ENCODE measurements around the gene ITLN2.

The ITLN2 gene

GRCh38 chr1:160978510-160978927 is 23.9 kb upstream of the ITLN2 start (continued):
- TF ChIP-seq ZNF280C (tag by site-specific recombination; IDR thresholded peaks at IDR 0.05) = no peak
- peak; percentile 80 for TF ChIP-seq ZNF341 (tag by site-specific recombination; IDR thresholded peaks at IDR 0.05; ENCODE audit: low read depth)
- peak; percentile 100 for TF ChIP-seq GLIS1 (tag by site-specific recombination; IDR thresholded peaks at IDR 0.05)
- peak; percentile 71 for TF ChIP-seq ZBTB17 (tag by site-specific recombination; IDR thresholded peaks at IDR 0.05)
- TF ChIP-seq BCL11B (tag by site-specific recombination; IDR thresholded peaks at IDR 0.05; ENCODE audit: low read depth) = no peak
- peak; percentile 83 for TF ChIP-seq ZXDB (tag by site-specific recombination; IDR thresholded peaks at IDR 0.05)
- TF ChIP-seq TCF7L2 (IDR thresholded peaks at IDR 0.05; ENCODE audit: borderline replicate concordance, low read depth, low read length) = no peak
- no peak for TF ChIP-seq ZNF658 (tag by site-specific recombination; IDR thresholded peaks at IDR 0.05)
- no peak for TF ChIP-seq REST (tag by site-specific recombination; IDR thresholded peaks at IDR 0.05)
- no peak for TF ChIP-seq ZNF791 (tag by site-specific recombination; IDR thresholded peaks at IDR 0.05)
- peak; percentile 76 for TF ChIP-seq IKZF3 (tag by site-specific recombination; IDR thresholded peaks at IDR 0.05)
- no peak for TF ChIP-seq ZNF571 (tag by site-specific recombination; IDR thresholded peaks at IDR 0.05)
- TF ChIP-seq ZNF654 (tag by site-specific recombination; IDR thresholded peaks at IDR 0.05; ENCODE audit: low read depth) = no peak
- TF ChIP-seq PRDM10 (tag by site-specific recombination; IDR thresholded peaks at IDR 0.05) = peak; percentile 83
- TF ChIP-seq WT1 (tag by site-specific recombination; IDR thresholded peaks at IDR 0.05) = peak; percentile 100
- TF ChIP-seq ZNF132 (tag by site-specific recombination; IDR thresholded peaks at IDR 0.05; ENCODE audit: borderline replicate concordance) = no peak
- no peak for TF ChIP-seq ZNF391 (tag by site-specific recombination; IDR thresholded peaks at IDR 0.05; ENCODE audit: borderline replicate concordance, low read depth)
- no peak for TF ChIP-seq ZNF16 (tag by site-specific recombination; IDR thresholded peaks at IDR 0.05; ENCODE audit: low read depth)
- no peak for TF ChIP-seq ZNF175 (tag by site-specific recombination; IDR thresholded peaks at IDR 0.05)
- TF ChIP-seq KLF16 (tag by site-specific recombination; IDR thresholded peaks at IDR 0.05) = peak; percentile 35; the same call in 1 of the 2 replicates
- TF ChIP-seq PATZ1 (tag by site-specific recombination; IDR thresholded peaks at IDR 0.05) = peak; percentile 63; the same call in 1 of the 2 replicates
- peak; percentile 84 for TF ChIP-seq SP7 (tag by site-specific recombination; IDR thresholded peaks at IDR 0.05)
- TF ChIP-seq AEBP2 (tag by site-specific recombination; IDR thresholded peaks at IDR 0.05; ENCODE audit: borderline replicate concordance) = no peak
- 0 out of 2 replicates have a peak, but pooled peaks have one; percentile 51 for TF ChIP-seq ZNF423 (tag by site-specific recombination; IDR thresholded peaks at IDR 0.05)
- TF ChIP-seq ZNF544 (tag by site-specific recombination; IDR thresholded peaks at IDR 0.05) = no peak
- no peak for TF ChIP-seq ZNF747 (tag by site-specific recombination; IDR thresholded peaks at IDR 0.05)
- no peak for TF ChIP-seq TRIM28 (IDR thresholded peaks at IDR 0.05; ENCODE audit: borderline replicate concordance, low read length)
- TF ChIP-seq ZNF335 (tag by site-specific recombination; conservative IDR thresholded peaks at IDR 0.05) = no peak; the same call in 1 of the 2 replicates
- no peak for TF ChIP-seq ZNF660 (tag by site-specific recombination; IDR thresholded peaks at IDR 0.05)
